ENCODE measurements around the gene NAGS. TPM values are rescaled to one million over a fixed set of nuclear protein-coding genes. Genes with fewer than 3 reads are reported as not detected.

Gene NAGS
- polyA plus RNA-seq, 2 of the 4 experiments (the other 2 are of a cell fraction): 0.66 to 0.88 TPM

- TF ChIP-seq PHF8 (IDR thresholded peaks at IDR 0.05; ENCODE audit: borderline replicate concordance, low read depth): no peak
- no peak for TF ChIP-seq ZC3H11A (IDR thresholded peaks at IDR 0.05)
- TF ChIP-seq SMC3 (IDR thresholded peaks at IDR 0.05): no peak
- TF ChIP-seq HOXB5 (CRISPR knock-in tag; IDR thresholded peaks at IDR 0.05): no peak
- TF ChIP-seq EHMT2 (IDR thresholded peaks at IDR 0.05; ENCODE audit: low read depth): no peak
- no peak for TF ChIP-seq MYC (IDR thresholded peaks at IDR 0.05; ENCODE audit: borderline replicate concordance, low read length)
- TF ChIP-seq CEBPB (IDR thresholded peaks at IDR 0.05): no peak
- no peak for TF ChIP-seq ESRRA (IDR thresholded peaks at IDR 0.05; ENCODE audit: borderline replicate concordance, low read length)
- TF ChIP-seq POLR2A (IDR thresholded peaks at IDR 0.05; ENCODE audit: low read length): no peak
- TF ChIP-seq CBX2 (IDR thresholded peaks at IDR 0.05; ENCODE audit: borderline replicate concordance, low read depth): no peak
- TF ChIP-seq, protein P1, sequence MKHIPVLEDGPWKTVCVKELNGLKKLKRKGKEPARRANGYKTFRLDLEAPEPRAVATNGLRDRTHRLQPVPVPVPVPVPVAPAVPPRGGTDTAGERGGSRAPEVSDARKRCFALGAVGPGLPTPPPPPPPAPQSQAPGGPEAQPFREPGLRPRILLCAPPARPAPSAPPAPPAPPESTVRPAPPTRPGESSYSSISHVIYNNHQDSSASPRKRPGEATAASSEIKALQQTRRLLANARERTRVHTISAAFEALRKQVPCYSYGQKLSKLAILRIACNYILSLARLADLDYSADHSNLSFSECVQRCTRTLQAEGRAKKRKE (CRISPR knock-in tag; IDR thresholded peaks at IDR 0.05; ENCODE audit: low read depth): no peak
- TF ChIP-seq, protein P2, sequence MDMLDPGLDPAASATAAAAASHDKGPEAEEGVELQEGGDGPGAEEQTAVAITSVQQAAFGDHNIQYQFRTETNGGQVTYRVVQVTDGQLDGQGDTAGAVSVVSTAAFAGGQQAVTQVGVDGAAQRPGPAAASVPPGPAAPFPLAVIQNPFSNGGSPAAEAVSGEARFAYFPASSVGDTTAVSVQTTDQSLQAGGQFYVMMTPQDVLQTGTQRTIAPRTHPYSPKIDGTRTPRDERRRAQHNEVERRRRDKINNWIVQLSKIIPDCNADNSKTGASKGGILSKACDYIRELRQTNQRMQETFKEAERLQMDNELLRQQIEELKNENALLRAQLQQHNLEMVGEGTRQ (IDR thresholded peaks at IDR 0.05): no peak
- no peak for TF ChIP-seq NFE2L2 (conservative IDR thresholded peaks at IDR 0.05; ENCODE audit: low read length)
- TF ChIP-seq HOXA7 (CRISPR knock-in tag; IDR thresholded peaks at IDR 0.05): no peak
- no peak for TF ChIP-seq ZSCAN20 (CRISPR knock-in tag; IDR thresholded peaks at IDR 0.05)
- TF ChIP-seq RFX5 (IDR thresholded peaks at IDR 0.05): no peak
- TF ChIP-seq TFCP2L1 (CRISPR knock-in tag; IDR thresholded peaks at IDR 0.05): no peak
- TF ChIP-seq POLR2AphosphoS2 (conservative IDR thresholded peaks at IDR 0.05; ENCODE audit: low read length): no peak
- TF ChIP-seq RAD21 (conservative IDR thresholded peaks at IDR 0.05 in 1 of 2, IDR thresholded peaks at IDR 0.05 in 1 of 2): no peak
- no peak for DNase-seq (ENCODE audit: low read depth in 1 of 2, low spot score in 1 of 2)
- H3K4me2 ChIP-seq: no peak overlapping the region
- H3K4me1 ChIP-seq: peaks cover 7% of the 10 kb centered on the region; the same call in 1 of the 3 replicates
- WGBS (ENCODE audit: missing lambda C conversion rate): 65% methylated on average over 5 of the region's 6 CpGs
- H3K27ac ChIP-seq: no peak overlapping the region
- POLR2A ChIA-PET: no interaction called here
- ATAC-seq: no peak
- H3K9me3 ChIP-seq: no peaks in the 10 kb centered on the region
- no peak overlapping the region for H3K4me3 ChIP-seq
- no peak for FAIRE-seq
- CTCF ChIA-PET: interaction anchor here (0.5 to 24.9 kb wide), 7 partner anchors 15 to 154 kb away, joined by 3 to 657 read pairs (median 5); partner anchors contain the start of genes CD300LG, PPY and PYY
These were observed 3.5 kb upstream of the NAGS start for GRCh38 chr17:44000871-44001460.

DNA sequence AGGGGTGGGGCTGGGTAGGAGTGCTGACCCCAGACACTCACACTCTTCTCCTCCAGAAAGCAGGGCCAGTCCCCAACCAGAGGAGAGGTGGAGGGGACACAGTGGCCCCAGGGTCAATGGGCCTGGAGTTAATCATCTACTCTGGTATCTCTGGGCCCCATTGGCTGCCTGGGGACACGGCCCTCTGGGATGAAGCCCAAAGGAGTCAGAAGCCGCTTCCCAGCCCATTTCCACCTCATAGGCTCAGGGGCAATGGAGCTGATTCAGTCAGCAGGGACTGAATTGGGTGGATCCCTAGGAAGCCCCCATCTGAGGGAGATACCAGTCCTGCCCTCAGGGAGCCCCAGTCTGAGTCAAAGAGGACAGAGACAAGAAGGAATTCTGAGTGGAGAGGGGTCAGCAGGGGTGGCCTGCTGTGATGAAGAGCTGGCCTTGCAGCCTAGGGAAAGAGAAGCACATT lies 2.9 kb upstream of the NAGS start:
- 94% methylated on average over 2 of the region's 2 CpGs for WGBS (ENCODE audit: missing lambda C conversion rate)
- Histone ChIP-seq H3K4me2 (no peak overlapping the region), H3K27ac (peak overlapping the region; percentile 11 to 45; a peak in 2 of 6 replicates), H3K9me3 (no peaks in the 10 kb centered on the region), H3K4me3 (no peak overlapping the region), H3K4me1 (peaks cover 10% of the 10 kb centered on the region; the same call in 2 of the 3 replicates)
- ATAC-seq (no peak), DNase-seq (ENCODE audit: low read depth in 1 of 2, low spot score in 1 of 2) (no peak), FAIRE-seq (no peak)
- POLR2A ChIA-PET: no interaction called here
- no peak for TF ChIP-seq EHMT2 (IDR thresholded peaks at IDR 0.05; ENCODE audit: low read depth)
- no peak for TF ChIP-seq RAD21 (conservative IDR thresholded peaks at IDR 0.05 in 1 of 2, IDR thresholded peaks at IDR 0.05 in 1 of 2)
- TF ChIP-seq HDAC2 (IDR thresholded peaks at IDR 0.05): no peak
- TF ChIP-seq RFX5 (IDR thresholded peaks at IDR 0.05): no peak
- no peak for TF ChIP-seq KDM5A (IDR thresholded peaks at IDR 0.05)
- CTCF ChIA-PET: interaction anchor here (0.7 to 24.9 kb wide), 6 partner anchors 15 to 123 kb away, joined by 3 to 657 read pairs (median 5); partner anchors contain the start of genes PPY and PYY

GRCh38 chr17:44002141-44002848 lies 2.1 kb upstream of the NAGS start:
- ChIA-PET CTCF (interaction anchor here (0.8 to 24.9 kb wide), 12 partner anchors 7 to 161 kb away, joined by 3 to 657 read pairs (median 4); partner anchors contain the start of genes PPY, PYY and TMEM101), POLR2A (no interaction called here)
- Histone ChIP-seq H3K4me1 (peaks cover 11% of the 10 kb centered on the region), H3K27ac (peak overlapping the region in 1 of 2 experiments; percentile 45; a peak in 3 of 6 replicates), H3K4me3 (no peak overlapping the region), H3K4me2 (no peak overlapping the region; the same call in 2 of the 3 replicates), H3K9me3 (no peaks in the 10 kb centered on the region)
- FAIRE-seq (no peak), ATAC-seq (no peak), DNase-seq (ENCODE audit: low read depth in 1 of 2, low spot score in 1 of 2) (peak in 1 of 2 experiments; percentile 36)
- no peak for TF ChIP-seq POLR2AphosphoS2 (conservative IDR thresholded peaks at IDR 0.05; ENCODE audit: low read length)
- peak; percentile 88; the same call in 1 of the 2 replicates for TF ChIP-seq KDM1A (IDR thresholded peaks at IDR 0.05; ENCODE audit: low read depth)
- 77% methylated on average over 9 of the region's 9 CpGs for WGBS (ENCODE audit: missing lambda C conversion rate)
